Measurements from ENCODE around the gene FBL. TPM values are rescaled to one million over a fixed set of nuclear protein-coding genes. Genes with fewer than 3 reads are reported as not detected.
A peak's percentile ranks its signal among the peaks of the same experiment; 100 is the strongest.

The FBL gene
- total RNA-seq, 2 donors from 2014 or later, result 63.7 to 88.5 TPM

GRCh38 chr19:39839678-39840327 is 6.4 kb downstream of the FBL start:
- Histone ChIP-seq H3K36me3 (peaks cover 54% of the 10 kb centered on the region), H3K27ac (no peak overlapping the region), H3K4me3 (no peak overlapping the region), H3K9me3 (no peaks in the 10 kb centered on the region), H3K27me3 (no peaks in the 10 kb centered on the region), H3K4me1 (peaks cover 0 to 13% of the 10 kb centered on the region in 2 donors)
- no peak for DNase-seq (ENCODE audit: low spot score)
- TF ChIP-seq CTCF (IDR thresholded peaks at IDR 0.05), result no peak

GRCh38 chr19:39838569-39838968 is 7.6 kb downstream of the FBL start:
- Histone ChIP-seq H3K36me3 (peaks cover 59% of the 10 kb centered on the region), H3K9me3 (no peaks in the 10 kb centered on the region), H3K27me3 (no peaks in the 10 kb centered on the region), H3K4me3 (no peak overlapping the region), H3K4me1 (peaks cover 0 to 11% of the 10 kb centered on the region in 2 donors), H3K27ac (no peak overlapping the region)
- TF ChIP-seq CTCF (IDR thresholded peaks at IDR 0.05), result no peak
- no peak for DNase-seq (ENCODE audit: low spot score)

- H3K36me3 ChIP-seq, result peaks cover 59% of the 10 kb centered on the region
- no peaks in the 10 kb centered on the region for H3K27me3 ChIP-seq
- no peaks in the 10 kb centered on the region for H3K9me3 ChIP-seq
- DNase-seq (ENCODE audit: low spot score), result no peak
- no peak overlapping the region for H3K27ac ChIP-seq
- no peak for TF ChIP-seq CTCF (IDR thresholded peaks at IDR 0.05)
- peaks cover 0 to 13% of the 10 kb centered on the region in 2 donors for H3K4me1 ChIP-seq
- H3K4me3 ChIP-seq, result no peak overlapping the region
Observed at GRCh38 chr19:39837978-39838377, 8.2 kb downstream of the FBL start.

- TF ChIP-seq CTCF (IDR thresholded peaks at IDR 0.05), result no peak
- H3K36me3 ChIP-seq, result peaks cover 61% of the 10 kb centered on the region
- H3K27me3 ChIP-seq, result no peaks in the 10 kb centered on the region
- H3K4me3 ChIP-seq, result peak overlapping the region; percentile 54 to 97
- DNase-seq (ENCODE audit: low spot score), result no peak
- peak overlapping the region; percentile 83 to 94 for H3K27ac ChIP-seq
- H3K9me3 ChIP-seq, result no peaks in the 10 kb centered on the region
- peaks cover 0 to 18% of the 10 kb centered on the region in 2 donors for H3K4me1 ChIP-seq
Observed at GRCh38 chr19:39834287-39834841, 11.8 kb downstream of the FBL start.

GRCh38 chr19:39833464-39834286 is 12.5 kb downstream of the FBL start, which contains the start of gene DYRK1B:
Gene DYRK1B (minus strand): TSS chr19:39834162. CDS start chr19:39831867, 2,295 bp downstream.
- peak within 1 kb of the TSS; percentile 83 to 94 for H3K27ac ChIP-seq
- H3K27me3 ChIP-seq, result no peaks in the 10 kb centered on the region
- H3K9me3 ChIP-seq, result no peaks in the 10 kb centered on the region
- peaks cover 60% of the 10 kb centered on the region for H3K36me3 ChIP-seq
- peak; percentile 98 for DNase-seq (ENCODE audit: low spot score)
- peaks cover 0 to 18% of the 10 kb centered on the region in 2 donors for H3K4me1 ChIP-seq
- H3K4me3 ChIP-seq, result peak within 1 kb of the TSS; percentile 54 to 97
- TF ChIP-seq CTCF (IDR thresholded peaks at IDR 0.05), result no peak
